Measurements from ENCODE around the gene ARPC2.
"Not testable (repeated sequence)": the region's sequence is repeated elsewhere in the genome, so short reads cannot be mapped to it uniquely, and the experiment has no call there.

The ARPC2 gene

DNA sequence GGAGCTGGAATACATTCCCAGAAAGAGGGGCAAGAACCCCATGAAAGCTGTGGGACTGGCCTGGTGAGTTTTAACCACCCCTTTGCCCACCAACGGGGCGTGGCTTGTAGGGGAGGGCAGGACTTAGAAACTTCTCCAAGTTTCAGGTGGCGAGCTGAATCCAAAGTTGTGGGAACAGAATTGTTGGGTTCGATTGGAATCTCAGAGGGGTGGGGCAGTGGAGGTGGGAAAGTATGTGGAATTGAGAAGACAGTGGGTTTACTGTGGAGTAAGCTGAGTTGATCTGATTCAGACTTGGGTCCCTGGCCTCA lies 54.5 kb downstream of the ARPC2 start:
- no peak for DNase-seq (ENCODE audit: low spot score)

DNA sequence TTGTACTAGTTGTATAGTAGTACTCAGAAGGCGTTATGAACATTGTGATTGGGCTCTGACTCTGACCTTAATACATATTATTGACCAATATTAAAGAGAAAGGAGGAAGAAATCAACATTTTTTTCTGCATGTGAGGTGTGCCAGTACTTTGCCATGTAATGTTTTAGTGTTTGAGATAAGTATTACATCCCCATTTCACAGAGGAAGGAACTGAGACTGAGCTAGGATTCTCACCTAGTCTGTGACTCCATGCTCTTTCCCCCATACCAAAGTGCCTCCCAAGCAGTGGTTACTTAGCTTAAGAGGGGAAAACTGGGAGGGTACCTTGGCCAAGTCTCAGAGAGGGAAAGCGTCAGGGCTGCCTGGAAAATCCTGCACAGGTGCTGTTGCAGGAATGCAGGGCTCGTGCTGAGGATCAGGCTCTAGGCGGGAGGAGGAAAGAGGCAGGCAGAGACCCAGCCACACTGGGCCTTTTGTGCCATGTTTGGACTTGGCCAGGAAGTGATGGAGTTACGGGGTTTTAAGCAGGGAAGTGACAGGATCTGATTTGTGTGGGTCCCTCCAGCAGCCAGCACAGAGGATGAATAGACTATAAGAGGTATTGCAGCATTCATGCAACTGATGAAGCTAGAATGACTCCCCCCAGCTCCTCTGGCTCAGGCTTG lies 55.0 kb downstream of the ARPC2 start:
- no peak for DNase-seq (ENCODE audit: low spot score)

DNA sequence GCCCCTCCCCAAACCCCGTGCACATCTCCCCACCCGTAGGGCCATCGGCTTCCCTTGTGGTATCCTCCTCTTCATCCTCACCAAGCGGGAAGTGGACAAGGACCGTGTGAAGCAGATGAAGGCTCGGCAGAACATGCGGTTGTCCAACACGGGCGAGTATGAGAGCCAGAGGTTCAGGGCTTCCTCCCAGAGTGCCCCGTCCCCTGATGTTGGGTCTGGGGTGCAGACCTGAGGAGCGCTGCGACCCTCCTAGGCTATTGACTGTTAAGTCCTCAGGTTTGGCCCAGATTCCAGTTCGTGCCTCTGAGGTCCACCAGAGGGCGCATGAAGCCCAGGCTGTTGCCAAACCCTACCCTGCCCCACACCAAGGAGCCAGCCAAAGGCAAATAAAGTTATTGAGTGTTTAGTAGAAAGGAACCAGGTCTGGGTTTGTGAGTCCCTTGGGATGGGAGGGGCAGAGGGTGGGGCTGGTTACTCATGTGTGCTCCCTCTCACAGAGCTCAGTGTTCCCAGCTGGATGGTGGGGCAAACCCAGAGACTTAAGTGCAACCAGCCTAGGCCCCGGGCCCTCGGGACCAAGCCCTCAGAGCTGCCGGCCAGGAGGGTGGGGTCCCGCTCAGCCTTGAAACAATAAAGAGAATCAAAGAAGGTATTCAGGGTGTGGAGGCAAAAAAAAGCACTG lies 55.7 kb downstream of the ARPC2 start:
- DNase-seq (ENCODE audit: low spot score) = peak; percentile 83

DNA sequence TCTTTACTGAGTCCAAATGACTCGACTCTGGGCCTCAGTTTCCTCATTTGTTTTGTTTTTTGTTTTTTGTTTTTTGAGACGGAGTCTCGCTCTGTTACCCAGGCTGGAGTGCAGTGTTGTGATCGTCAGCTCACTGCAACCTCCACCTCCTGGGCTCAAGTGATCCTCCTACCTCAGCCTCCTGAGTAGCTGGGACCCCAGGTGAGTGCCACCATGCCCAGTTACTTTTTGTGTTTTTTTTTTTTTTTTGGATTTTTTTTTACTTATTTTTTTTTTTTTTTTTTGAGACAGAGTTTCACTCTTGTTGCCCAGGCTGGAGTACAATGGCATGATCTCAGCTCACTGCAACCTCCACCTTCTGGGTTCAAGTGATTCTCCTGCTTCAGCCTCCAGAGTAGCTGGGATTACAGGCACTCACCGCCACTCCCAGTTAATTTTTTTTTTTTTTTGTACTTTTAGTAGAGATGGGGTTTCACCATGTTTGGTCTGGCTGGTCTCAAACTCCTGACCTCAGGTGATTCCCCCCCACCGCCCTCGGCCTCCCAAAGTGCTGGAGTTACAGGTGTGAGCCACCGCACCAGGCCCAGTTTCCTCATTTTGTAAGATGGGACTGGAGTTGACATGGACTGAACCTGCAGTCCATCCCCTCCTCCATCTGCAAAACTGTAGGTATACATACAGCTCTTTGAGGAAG lies 56.4 kb downstream of the ARPC2 start:
- not testable (repeated sequence) for DNase-seq (ENCODE audit: low spot score)

DNA sequence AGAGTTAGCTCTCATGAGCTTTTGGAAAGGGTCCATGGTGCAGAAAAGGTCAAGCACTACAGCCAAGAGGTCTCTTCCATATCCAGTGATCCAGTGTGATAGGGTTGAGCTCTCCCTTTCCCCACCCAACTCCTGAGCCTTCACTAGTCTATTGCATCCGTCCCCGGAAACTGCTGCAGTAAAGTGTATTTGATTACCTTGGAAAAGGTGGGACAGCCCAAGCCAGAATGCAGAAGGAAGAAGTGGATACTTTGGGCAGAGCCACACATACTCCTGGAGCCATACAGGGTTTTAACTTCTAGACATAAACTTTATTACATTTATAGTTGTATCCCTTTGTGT lies 56.9 kb downstream of the ARPC2 start:
- no peak for DNase-seq (ENCODE audit: low spot score)

DNA sequence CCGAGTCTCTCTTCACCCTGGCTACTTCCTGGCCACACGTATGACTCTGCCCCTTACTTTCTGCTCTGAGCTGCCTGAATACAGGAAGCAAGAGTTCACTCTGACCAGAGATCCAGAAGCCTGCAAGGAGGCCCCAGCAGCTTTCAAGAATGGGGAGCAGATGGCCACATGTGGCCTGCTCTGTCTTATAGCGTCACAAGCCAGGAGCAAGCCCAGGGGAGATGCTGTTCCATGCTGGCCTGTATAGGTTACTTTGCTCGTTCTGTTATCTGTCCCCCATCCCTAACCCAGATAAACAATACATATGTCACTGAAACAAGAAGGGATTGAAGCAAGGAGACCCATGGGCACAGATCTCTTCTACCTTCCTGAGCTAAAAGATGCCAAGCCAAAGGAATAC lies 57.6 kb downstream of the ARPC2 start:
- DNase-seq (ENCODE audit: low spot score) = no peak

DNA sequence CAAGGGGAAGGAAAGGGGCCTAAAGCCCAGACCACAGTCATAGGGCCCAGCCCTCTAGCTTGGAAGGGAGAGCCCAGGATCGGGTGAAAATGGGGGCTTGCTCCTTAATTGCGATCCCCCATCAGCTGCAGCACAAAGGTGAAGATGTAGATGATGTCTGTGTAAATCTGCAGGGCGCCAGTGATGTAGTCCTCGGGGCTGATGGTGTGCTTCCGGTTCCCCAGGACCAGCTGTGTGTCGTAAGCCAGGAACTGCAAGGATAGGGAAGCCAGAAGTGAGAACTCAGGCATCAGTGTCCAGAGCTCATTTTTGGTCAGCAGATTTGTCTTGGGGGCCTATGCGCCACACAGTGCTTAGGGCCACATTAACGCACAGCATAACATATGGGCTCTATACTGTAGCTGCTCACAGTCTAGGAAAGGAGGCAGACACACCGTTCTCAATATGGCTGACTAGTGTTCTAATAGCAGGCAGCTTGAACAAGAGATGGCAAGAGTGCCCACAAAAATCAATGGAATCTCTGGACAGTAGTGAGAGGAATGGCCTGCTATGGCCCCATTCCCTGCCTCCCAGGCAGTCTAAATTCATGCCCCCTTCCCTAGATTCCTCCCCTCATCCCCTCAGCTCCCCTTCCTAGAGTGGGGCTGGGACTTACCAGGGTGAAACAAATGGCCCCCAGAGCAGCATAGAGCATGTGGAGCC lies 58.5 kb downstream of the ARPC2 start:
- no peak for DNase-seq (ENCODE audit: low spot score)

DNA sequence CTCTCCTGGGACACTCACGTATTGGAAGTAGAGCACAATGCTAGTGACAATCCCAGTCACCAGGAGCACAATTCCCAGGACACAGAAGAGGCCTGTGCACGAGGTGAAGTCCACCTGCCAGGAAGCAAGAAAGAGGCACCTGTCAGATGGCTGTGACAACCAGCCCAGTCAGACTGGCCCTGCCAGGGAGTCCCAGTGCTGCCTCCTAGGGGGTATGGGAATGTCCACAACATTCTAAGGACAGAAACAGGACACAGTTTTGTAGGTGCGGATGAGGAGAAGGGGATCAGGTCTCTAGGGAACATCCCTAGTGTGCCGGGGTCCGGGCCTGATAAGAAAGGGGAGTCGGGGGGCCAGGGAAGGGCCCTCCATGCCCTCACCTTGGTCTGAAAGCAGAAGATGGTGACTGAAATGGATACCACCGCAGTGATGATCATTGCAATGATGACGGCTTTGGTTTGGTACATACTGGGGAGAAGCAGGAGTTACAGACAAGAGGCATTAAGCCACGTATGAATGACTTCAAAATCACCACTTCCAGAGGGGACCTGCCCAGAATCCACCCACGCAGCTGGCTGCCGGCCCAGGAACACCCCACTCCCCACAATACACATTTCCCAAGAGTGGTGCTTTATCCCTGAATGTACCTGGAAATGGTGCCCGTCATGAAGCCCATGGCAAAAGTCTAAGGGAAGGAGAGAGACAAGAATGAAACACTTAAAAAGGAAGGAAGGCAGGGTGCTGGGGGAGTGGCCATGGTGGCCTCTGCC lies 60.2 kb downstream of the ARPC2 start:
- no peak for DNase-seq (ENCODE audit: low spot score)

DNA sequence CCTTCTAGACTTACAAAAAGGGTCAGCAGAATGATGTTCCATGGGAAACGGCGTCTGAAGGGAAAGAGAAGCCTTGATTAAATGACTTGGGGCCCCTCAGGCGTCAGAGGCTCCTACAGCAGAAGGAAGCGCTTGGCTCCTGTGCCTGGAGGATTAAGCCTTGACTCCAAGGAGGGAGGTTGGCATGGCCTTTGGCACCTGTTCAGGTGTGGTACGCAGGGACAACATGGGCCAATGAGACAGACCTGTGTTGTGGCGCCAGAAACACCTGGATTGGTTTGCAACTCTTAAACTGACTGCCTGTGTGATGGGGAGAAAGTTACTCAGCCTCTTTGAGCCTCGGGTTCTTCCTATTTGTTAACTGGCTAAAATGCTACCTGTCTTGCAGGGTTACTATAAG lies 60.9 kb downstream of the ARPC2 start:
- no peak for DNase-seq (ENCODE audit: low spot score)

DNA sequence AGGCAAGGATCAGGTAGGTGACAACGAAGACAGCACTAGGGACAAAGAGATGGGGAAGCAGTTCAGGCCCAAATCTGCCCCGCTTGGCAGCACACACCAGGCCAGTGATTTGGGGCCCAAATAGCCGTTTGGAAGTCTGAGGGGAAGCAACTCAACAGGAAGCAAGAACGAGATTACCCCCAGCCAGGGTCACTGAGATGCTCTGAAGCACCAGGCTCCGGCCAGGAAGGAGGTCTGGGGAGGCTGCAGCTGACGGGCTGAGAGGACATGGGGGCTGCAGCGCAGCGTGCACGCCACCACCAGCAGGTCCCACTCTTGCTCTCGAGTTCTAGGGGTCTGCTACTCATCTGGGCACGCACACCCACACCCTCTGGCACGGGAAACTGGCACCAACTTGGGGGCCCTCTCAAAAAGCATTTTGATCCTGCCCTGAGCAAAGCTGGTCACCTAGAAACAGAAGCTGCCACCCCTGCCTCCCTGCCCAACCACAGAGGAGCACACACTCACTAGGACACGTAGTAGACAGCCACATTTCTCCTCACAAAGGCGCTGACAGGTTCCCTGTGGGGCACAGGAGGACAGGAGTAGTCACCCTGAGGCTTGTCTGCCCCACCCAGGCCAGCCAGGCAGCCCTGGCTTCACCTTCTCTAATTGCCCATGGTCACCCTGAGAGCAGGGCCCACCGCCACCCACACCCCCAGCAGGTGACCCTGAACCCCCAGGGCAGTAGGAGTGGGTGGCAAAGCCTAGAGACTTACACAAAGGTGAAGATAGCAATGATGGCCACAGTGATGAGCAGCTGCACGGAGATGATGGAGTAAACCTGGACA lies 61.8 kb downstream of the ARPC2 start:
- no peak for DNase-seq (ENCODE audit: low spot score)

DNA sequence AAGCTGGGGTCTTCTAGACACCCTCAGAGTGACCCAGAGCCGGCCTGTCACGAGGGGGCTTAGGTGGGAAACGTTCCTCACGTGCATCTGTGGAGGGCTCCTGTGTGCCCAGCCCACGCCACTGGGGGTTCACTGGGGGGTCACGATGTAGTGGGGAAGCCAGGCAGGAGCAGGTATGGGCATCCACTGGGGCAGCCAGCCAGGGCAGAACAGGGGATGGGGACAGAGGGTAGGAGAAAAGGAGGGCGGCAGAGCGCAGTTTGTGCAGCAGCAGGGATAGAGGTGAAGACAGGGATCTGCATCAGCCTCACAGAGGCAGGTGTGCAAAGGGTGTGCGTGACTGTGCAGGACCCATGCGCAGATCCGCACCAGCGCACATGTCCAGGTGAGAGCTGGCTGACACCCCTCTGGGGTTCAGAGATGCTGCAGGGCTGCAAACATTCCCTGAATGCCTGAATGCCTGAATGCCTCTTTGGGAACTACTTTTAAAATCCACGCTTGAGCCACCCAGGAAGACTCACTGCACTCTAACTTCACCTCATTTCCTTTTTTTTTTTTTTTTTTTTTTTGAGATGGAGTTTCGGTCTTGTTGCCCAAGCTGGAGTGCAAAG lies 63.4 kb downstream of the ARPC2 start:
- DNase-seq (ENCODE audit: low spot score) = no peak

DNA sequence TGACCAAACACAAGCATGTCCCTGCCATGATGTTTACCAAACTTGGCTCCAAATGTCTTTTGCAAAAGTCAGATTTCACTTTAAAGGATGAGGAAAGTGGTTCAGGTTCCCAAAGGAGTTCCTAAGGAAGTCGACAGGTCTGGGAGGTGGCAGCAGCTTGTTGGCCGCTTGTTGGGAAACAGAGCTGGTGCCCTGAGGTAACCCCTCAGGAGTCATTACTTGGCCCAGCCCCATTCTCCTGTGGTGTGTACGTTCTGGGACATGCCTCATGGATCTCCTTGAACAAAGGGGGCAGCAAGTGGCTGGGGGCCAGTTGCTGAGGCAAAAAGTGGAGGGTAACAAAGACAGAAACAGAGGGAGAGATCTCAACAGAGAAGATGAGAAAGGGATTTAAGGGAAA lies 64.5 kb downstream of the ARPC2 start:
- DNase-seq (ENCODE audit: low spot score) = no peak

DNA sequence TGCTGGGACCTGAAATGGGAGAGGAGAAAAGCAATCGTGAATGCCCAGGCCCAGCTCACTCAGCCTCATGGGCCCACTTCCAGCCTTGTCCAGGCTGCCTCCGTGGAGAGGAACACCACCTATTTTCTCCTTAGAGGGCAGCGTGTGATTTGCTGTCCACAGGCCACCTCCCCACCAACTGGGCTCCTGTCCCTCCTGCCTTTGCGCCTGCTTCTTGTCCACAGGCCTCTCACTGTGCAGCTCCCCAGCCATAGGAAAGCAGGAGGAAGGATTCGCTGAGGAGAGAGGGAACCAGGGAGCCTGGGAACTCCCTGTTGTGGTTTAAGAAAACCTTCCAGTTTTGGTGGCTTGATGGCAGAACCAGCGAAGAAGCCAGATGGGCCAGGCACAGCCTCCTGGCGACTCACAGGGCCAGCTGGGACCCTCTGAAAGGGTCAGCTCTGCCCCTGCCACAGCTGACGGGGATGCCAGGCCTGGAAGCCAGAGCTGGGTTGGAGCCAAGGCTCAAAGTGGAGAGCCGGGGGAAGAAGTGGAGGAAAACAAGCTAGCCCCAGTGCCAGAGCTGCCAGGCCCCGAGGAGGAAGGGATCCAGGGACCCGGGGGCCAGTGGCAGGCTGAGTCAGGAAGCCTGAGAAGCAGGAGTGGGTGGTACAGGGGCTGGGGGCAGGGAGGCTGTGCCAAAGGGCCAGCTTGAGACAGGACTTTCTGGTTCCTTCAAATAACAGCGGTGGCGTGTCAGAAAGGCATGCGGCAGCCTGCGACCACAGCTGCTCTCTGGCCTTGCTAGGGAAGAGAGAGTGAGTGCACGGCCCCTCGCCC lies 65.4 kb downstream of the ARPC2 start:
- DNase-seq (ENCODE audit: low spot score) = no peak

DNA sequence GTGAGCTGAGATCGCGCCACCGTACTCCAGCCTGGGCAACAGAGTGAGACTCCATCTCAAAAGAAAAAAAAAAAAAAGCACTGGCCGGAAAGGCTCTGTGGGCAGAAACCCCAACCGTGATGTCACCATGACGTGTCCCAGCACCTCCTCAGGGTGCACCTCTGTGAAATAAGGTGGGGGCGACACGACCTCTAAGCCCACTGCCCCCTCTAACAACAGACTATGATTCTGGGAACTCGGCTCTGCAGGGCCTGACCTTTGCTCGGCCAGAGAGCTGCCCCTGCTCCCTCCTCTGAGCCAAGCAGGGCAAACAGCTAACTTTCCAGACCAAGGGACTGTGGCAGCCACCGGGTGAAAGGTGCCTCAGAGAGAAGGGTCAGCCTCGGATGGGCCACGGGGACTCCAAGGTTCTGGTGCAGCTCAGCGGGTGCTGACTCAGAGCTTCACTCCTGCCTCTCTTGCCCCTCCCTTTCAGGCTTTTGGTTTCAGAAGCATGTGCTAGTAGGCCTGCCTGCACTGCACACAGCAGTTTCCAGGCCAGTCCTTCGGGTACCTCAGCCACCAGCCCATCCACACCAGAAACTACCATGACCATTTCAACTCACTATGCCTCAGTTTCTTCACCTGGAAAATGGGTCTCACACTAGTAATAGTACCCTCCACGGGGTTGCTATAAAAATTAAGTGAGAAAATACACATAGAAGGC lies 67.3 kb downstream of the ARPC2 start:
- DNase-seq (ENCODE audit: low spot score) = no peak

DNA sequence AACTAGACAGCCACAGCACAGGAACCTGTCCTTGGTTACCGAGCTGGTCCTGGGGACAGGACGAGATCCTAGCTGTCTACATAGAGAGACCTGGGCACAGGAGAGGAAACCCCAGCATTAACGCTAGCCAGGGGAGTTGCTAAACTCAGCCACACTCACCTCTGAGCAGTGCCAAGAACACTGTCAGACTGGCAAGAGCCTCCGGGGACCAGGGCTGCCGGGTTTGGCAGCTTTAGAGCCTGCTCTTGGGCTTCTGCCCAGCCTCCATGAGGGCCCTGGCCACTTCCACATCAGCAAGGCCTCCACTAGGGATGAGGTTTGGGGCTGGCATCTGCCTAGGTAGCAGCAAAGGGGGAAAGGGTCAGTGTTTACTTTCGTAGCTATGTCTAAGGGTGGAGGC lies 68.6 kb downstream of the ARPC2 start:
- DNase-seq (ENCODE audit: low spot score) = no peak

DNA sequence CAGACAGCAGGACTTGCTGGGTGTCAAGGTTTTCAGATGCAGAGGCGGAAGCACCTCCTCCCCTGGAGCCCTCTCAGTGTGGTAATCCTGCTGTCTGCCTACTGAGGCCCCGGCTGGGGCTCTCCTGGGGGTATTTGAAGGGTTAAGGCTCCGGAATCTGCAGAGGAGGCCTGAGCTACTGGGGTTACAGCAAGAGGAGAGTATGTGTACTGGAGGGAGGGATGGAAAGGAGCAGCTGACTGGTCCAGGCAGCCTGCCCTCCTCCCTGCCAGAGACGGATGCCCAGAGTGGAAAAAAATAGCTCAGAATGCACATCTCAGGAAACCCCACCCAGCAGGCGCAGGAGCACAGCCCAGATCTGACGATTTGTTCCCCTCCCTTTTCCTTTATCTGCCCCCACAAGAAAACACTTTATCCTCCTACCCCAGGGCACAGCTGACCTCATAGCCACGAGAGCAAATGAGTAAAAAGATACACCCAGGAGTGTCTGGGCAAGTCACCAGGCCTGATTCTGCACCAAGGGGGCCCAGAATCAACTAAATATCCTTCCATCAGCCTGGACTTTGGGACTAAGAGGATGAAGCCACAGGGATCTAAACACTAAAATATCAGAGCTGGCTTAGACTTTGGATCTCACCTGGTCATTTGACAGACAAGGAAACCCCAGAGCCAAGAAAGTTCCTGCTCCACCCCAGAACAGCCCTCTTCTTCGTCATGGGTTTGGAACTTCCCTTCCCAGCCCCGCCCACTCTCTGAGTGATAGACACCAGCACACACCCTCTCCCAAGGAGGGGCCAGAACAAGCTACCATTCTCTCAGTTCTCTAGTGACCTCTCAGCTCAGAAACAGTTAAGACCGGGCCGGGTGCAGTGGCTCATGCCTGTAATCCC lies 69.8 kb downstream of the ARPC2 start:
- peak; percentile 72 for DNase-seq (ENCODE audit: low spot score)

DNA sequence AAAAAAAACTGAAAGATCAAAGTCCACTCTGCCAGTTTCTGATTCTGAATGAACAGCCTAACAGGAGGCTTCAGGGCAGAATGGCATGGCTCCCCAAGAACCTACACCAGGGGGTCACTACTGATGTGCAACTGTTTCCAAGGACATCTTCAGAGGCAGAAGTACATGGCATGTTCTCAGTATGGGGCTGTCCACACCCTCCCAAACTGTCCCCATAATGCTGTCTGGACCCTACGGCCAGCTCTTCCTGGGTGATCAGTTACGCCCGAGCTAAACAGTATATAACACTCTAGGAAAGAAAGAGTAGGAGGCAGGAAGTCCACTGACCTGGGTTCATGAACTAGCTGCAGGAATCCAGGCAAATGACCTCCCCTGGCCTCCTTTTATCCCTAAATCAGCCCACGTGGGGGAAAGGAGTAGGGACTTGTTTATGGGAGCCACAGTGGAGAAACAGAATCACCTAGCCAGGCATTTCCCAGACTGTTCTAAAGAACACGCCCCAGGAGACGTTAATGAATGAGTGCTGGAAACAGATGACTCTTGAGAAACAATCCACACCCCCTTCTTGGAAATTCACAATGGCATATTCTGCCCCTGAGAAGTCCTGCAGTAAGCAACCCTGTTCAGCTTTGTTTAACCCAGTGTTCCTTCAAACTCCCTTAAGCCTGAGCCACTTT lies 72.8 kb downstream of the ARPC2 start:
- DNase-seq (ENCODE audit: low spot score) = no peak
